Smooth muscle cell (in vitro differentiated cells): ENCODE measurements around the gene ORM1. TPM values are rescaled to one million over a fixed set of nuclear protein-coding genes. Genes with fewer than 3 reads are reported as not detected.

Experiments used
- DNase-seq: peaks from one replicate; lab custom pipeline; 2025; ENCODE audit not compliant: unreplicated experiment; lab: John Stamatoyannopoulos, UW
- H2AFZ ChIP-seq: fragments of 200-600 bp; sonication (generic); 2 replicates; pipeline ENCODE4 v1.6.0; 2016; ENCODE audit warnings: antibody characterized with exemption, low read depth, mild to moderate bottlenecking
- H3F3A ChIP-seq: fragments of 200-600 bp; sonication (generic); 2 replicates; pipeline ENCODE4 v1.6.0; 2017; ENCODE audit warnings: antibody characterized with exemption, low read depth
- H3K27ac ChIP-seq: fragments of 200-600 bp; sonication (generic); 2 replicates; pipeline ENCODE4 v1.5.1; 2016; ENCODE audit warnings: low read depth, mild to moderate bottlenecking
- H3K27me3 ChIP-seq: fragments of 200-600 bp; sonication (generic); 2 replicates; pipeline ENCODE4 v1.6.1; 2016; ENCODE audit warnings: low read depth, mild to moderate bottlenecking
- H3K36me3 ChIP-seq: fragments of 200-600 bp; sonication (generic); 2 replicates; pipeline ENCODE4 v1.5.1; 2016; ENCODE audit warnings: low read depth
- H3K4me1 ChIP-seq: fragments of 200-600 bp; sonication (generic); 2 replicates; pipeline ENCODE4 v1.5.1; 2016; ENCODE audit warnings: low read depth
- H3K4me2 ChIP-seq: fragments of 200-600 bp; sonication (generic); 2 replicates; pipeline ENCODE4 v1.6.0; 2016; ENCODE audit warnings: mild to moderate bottlenecking
- H3K4me3 ChIP-seq: fragments of 200-600 bp; sonication (generic); 2 replicates; pipeline ENCODE4 v1.5.1; 2016; ENCODE audit warnings: mild to moderate bottlenecking
- H3K79me2 ChIP-seq: fragments of 200-600 bp; sonication (generic); 2 replicates; pipeline ENCODE4 v1.6.0; 2016; ENCODE audit warnings: low read depth, mild to moderate bottlenecking
- H3K9ac ChIP-seq: fragments of 200-600 bp; sonication (generic); 2 replicates; pipeline ENCODE4 v1.6.0; 2016; ENCODE audit warnings: low read depth
- H3K9me3 ChIP-seq: fragments of 200-600 bp; sonication (generic); replicated peaks from 2 replicates; pipeline ENCODE4 v1.5.1; 2016; ENCODE audit warnings: low read depth
- H4K20me1 ChIP-seq: fragments of 200-600 bp; sonication (generic); 2 replicates; pipeline ENCODE4 v1.6.0; 2016; ENCODE audit warnings: low read depth
- CTCF ChIP-seq: fragments of 200-600 bp; sonication (generic); IDR thresholded peaks from 2 replicates; pipeline ENCODE4 v1.5.1; 2017; ENCODE audit warnings: borderline replicate concordance, mild to moderate bottlenecking, antibody characterized with exemption; ENCODE audit not compliant: insufficient read depth, poor library complexity, severe bottlenecking
- WGBS: methylation state at CpG from one replicate; pipeline ENCODE4 v1.1.7; 2016; ENCODE audit warnings: low lambda C conversion rate; 5-methylcytosine and 5-hydroxymethylcytosine counted together
- polyA plus RNA-seq: library from polyadenylated mRNA; unstranded; fragments of >200 nt; fragmentation: Nextera tagmentation; extraction: Ambion mirVana; gene quantifications from 2 replicates; pipeline ENCODE4 v1.2.1, GENCODE V29; 2016
- total RNA-seq: library from RNA; depleted of rRNA; stranded (reverse); fragments of >200 nt; gene quantifications from 2 replicates; pipeline ENCODE4 v1.2.3, GENCODE V29; 2014

The ORM1 gene
- total and polyA plus RNA-seq, 2 experiments from 2014 or later: 0.74 TPM; not detected in 1

GRCh38 chr9:114315723-114316363 is 7.1 kb upstream of the ORM1 start:
- no peaks in the 10 kb centered on the region for H4K20me1 ChIP-seq
- no peak for DNase-seq
- H3K79me2 ChIP-seq: no peaks in the 10 kb centered on the region
- no peak overlapping the region for H2AFZ ChIP-seq
- WGBS: 88% methylated on average over 8 of the region's 8 CpGs
- no peak for TF ChIP-seq CTCF
- no peak overlapping the region for H3K4me3 ChIP-seq
- no peaks in the 10 kb centered on the region for H3K27me3 ChIP-seq
- no peaks in the 10 kb centered on the region for H3K9me3 ChIP-seq
- H3K27ac ChIP-seq: no peak overlapping the region
- no peaks in the 10 kb centered on the region for H3F3A ChIP-seq
- H3K4me1 ChIP-seq: no peaks in the 10 kb centered on the region
- no peaks in the 10 kb centered on the region for H3K36me3 ChIP-seq
- no peak overlapping the region for H3K4me2 ChIP-seq
- no peak overlapping the region for H3K9ac ChIP-seq

- no peak for TF ChIP-seq CTCF
- Histone ChIP-seq H3F3A (no peaks in the 10 kb centered on the region), H3K4me3 (no peak overlapping the region), H3K9ac (no peak overlapping the region), H3K4me1 (no peaks in the 10 kb centered on the region), H3K4me2 (no peak overlapping the region), H3K27me3 (no peaks in the 10 kb centered on the region), H3K36me3 (no peaks in the 10 kb centered on the region), H4K20me1 (no peaks in the 10 kb centered on the region), H3K27ac (no peak overlapping the region), H2AFZ (no peak overlapping the region), H3K79me2 (no peaks in the 10 kb centered on the region), H3K9me3 (no peaks in the 10 kb centered on the region)
- DNase-seq: no peak
- 88% methylated on average over 10 of the region's 10 CpGs for WGBS
Measured at GRCh38 chr9:114316605-114317230, 6.2 kb upstream of the ORM1 start.

GRCh38 chr9:114317665-114318357 is 5.1 kb upstream of the ORM1 start:
- no peak for TF ChIP-seq CTCF

More at GRCh38 chr9:114317665-114318357, 5.1 kb upstream of the ORM1 start:
- Histone ChIP-seq H3K27ac (peak overlapping the region; percentile 47), H3K36me3 (no peaks in the 10 kb centered on the region), H3K27me3 (no peaks in the 10 kb centered on the region), H4K20me1 (no peaks in the 10 kb centered on the region), H3K4me1 (no peaks in the 10 kb centered on the region), H2AFZ (no peak overlapping the region), H3K4me3 (no peak overlapping the region), H3K9me3 (no peaks in the 10 kb centered on the region), H3K9ac (no peak overlapping the region), H3K79me2 (no peaks in the 10 kb centered on the region), H3K4me2 (no peak overlapping the region), H3F3A (no peaks in the 10 kb centered on the region)
- WGBS: 75% methylated on average over 8 of the region's 8 CpGs
- DNase-seq: no peak
